SK-N-MC (cell line): ENCODE results near the gene WDR90.

Source experiments
- EZH2 ChIP-seq: fragments of 200-600 bp; sonication (generic); IDR thresholded peaks from one replicate; pipeline ENCODE4 v1.6.1; 2017; ENCODE audit warnings: antibody characterized with exemption
- POLR2AphosphoS5 ChIP-seq: IDR thresholded peaks from 2 replicates; pipeline ENCODE4 v1.6.1; 2012; ENCODE audit warnings: mild to moderate bottlenecking, low read depth, low read length, borderline replicate concordance

- TF ChIP-seq EZH2 (no peak), POLR2AphosphoS5 (no peak)
Observed at GRCh38 chr16:638836-639235, 10.3 kb upstream of the WDR90 start.
